ENCODE measurements around the gene CADPS2.
"Not testable (repeated sequence)": the region's sequence is repeated elsewhere in the genome, so short reads cannot be mapped to it uniquely, and the experiment has no call there.

The CADPS2 gene

GRCh38 chr7:122306320-122307227 is 579.7 kb downstream of the CADPS2 start:
- peak; percentile 60 for DNase-seq

- DNase-seq = peak; percentile 79
These were observed 580.6 kb downstream of the CADPS2 start for GRCh38 chr7:122305475-122306319.

- DNase-seq = peak; percentile 34
These were observed 581.3 kb downstream of the CADPS2 start for GRCh38 chr7:122304996-122305421.

GRCh38 chr7:122304319-122304975 is 581.8 kb downstream of the CADPS2 start, which contains the start of gene FEZF1:
TSS of gene FEZF1 (minus strand) at chr7:122304750. CDS start at chr7:122304437, 313 bp downstream.
- DNase-seq = no peak

GRCh38 chr7:122303531-122304318 is 582.5 kb downstream of the CADPS2 start:
- DNase-seq = peak; percentile 78

- peak; percentile 38 for DNase-seq
These were observed 583.3 kb downstream of the CADPS2 start for GRCh38 chr7:122302761-122303530.

- peak; percentile 75 for DNase-seq
These were observed 584.2 kb downstream of the CADPS2 start for GRCh38 chr7:122301858-122302760.

- peak; percentile 17 for DNase-seq
These were observed 585.1 kb downstream of the CADPS2 start for GRCh38 chr7:122300956-122301833.

GRCh38 chr7:122300211-122300932 is 585.9 kb downstream of the CADPS2 start:
- peak; percentile 56 for DNase-seq

GRCh38 chr7:122299624-122300210 is 586.5 kb downstream of the CADPS2 start:
- DNase-seq = peak; percentile 65

GRCh38 chr7:122298618-122299017 is 587.6 kb downstream of the CADPS2 start:
- no peak for DNase-seq

GRCh38 chr7:122298131-122298530 is 588.1 kb downstream of the CADPS2 start:
- no peak for DNase-seq

- DNase-seq = no peak
These were observed 595.1 kb downstream of the CADPS2 start for GRCh38 chr7:122291189-122291588.

GRCh38 chr7:122290476-122290875 is 595.8 kb downstream of the CADPS2 start:
- no peak for DNase-seq

GRCh38 chr7:122289426-122289825 is 596.8 kb downstream of the CADPS2 start:
- no peak for DNase-seq

GRCh38 chr7:122284608-122285007 is 601.7 kb downstream of the CADPS2 start:
- not testable (repeated sequence) for DNase-seq

GRCh38 chr7:122273117-122273516 is 613.1 kb downstream of the CADPS2 start:
- DNase-seq = no peak

All from right kidney (tissue), 1 donor.